Body of pancreas (tissue), 4 donors: ENCODE results near the gene ESPNL.

Source experiments
- CTCF ChIP-seq, 7 experiments: fragments of 450-650 bp in 4 of 7; fragments of 200-600 bp in 3 of 7; sonication (generic) in 3 of 7; IDR thresholded peaks; one replicate each; pipeline ENCODE4 v1.5.1; 2016 to 2019; ENCODE audit warnings: antibody characterized with exemption in 7 of 7
- POLR2A ChIP-seq, 3 donors: fragments of 450-650 bp; IDR thresholded peaks; one replicate each; pipeline ENCODE4 v1.6.1; 2016; ENCODE audit warnings: antibody characterized with exemption in 3 of 3, mild to moderate bottlenecking in 2 of 3

GRCh38 chr2:238169708-238170251, 69.6 kb downstream of the ESPNL start:
- TF ChIP-seq CTCF (IDR thresholded peaks at IDR 0.05) (no peak), POLR2A (IDR thresholded peaks at IDR 0.05) (no peak)
